Hair follicle dermal papilla cell (primary cell): ENCODE data around the gene KIAA1210. TPM values are rescaled to one million over a fixed set of nuclear protein-coding genes. Genes with fewer than 3 reads are reported as not detected.

Experiments
- total RNA-seq: library from RNA; depleted of rRNA; stranded (reverse); fragments of >200 nt; gene quantifications from 2 replicates; pipeline ENCODE4 v1.2.3, GENCODE V29; 2012

Gene KIAA1210
- 0.12 and 0.16 TPM in 2 replicates for total RNA-seq

DNA sequence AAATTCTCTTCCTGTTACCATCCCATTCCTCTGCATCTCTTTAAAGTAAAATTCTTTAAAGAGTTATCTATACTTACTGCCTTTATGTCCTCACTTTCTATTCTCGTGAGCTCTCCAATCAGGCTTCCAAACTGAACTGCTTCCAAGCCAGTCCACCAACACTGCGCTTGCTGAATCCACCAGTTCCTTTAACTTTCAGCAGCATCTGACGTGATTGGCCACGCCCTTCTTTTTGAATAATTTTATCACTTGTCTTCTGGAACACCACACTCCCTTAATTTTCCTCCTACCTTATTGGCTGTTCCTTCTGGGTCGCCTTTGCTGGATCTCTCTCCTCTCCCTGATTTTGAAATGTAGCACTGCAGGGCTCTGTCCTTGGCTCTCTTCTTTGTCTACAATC lies at the start of gene KIAA1210:
TSS of gene KIAA1210 (minus strand) at position 163 of the 400 bp plus-strand sequence. CDS start 4,170 bp downstream, outside the sequence.

DNA sequence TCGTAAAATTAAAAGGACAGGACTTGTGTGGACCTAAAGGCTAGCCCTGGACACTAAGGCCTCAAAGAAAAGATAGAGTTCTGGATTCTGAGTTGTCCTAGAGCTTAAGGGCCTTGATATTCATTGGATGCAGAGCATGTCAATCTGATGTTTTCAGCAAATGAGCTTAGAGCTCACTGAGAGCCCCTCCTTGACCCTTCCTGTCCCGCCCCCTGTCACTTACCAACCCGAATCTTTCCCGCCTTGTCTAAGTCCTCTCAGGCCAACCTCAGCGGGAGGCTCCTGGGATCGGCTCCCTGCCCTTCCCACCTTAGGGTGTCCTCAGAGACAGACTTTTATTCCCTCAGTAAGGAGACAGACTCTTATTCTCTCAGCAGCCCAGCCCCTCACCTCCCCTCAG lies 54.9 kb downstream of the KIAA1210 start, which contains the start of gene CT47C1:
TSS of gene CT47C1 (plus strand) at position 250 of the 400 bp plus-strand sequence. CDS start 233 bp downstream, outside the sequence.

Other genes with a start within 250 kb of the KIAA1210 start
- gene LONRF3, start 153.2 kb downstream of the KIAA1210 start, total RNA-seq = 0.65 TPM in 1 of 2 replicates, not detected in the other
- not detected in 2 replicates for gene CT47C1, start 54.8 kb downstream of the KIAA1210 start, total RNA-seq
- 524 and 608 TPM in 2 replicates for gene PGRMC1, start 108.5 kb upstream of the KIAA1210 start, total RNA-seq